IMR-90 (cell line): ENCODE results near the gene CYP4B1. TPM values are rescaled to one million over a fixed set of nuclear protein-coding genes. Genes with fewer than 3 reads are reported as not detected.

ENCODE experiments used
- ATAC-seq: fragments of 200-7000 bp; cut with Tn5 transposase; 2 replicates; pipeline ENCODE4 v1.9.1; 2020; ENCODE audit warnings: low read depth, mild to moderate bottlenecking, moderate library complexity
- BruUV-seq: library from RNA; stranded (reverse); fragments of 400-500 nt; replicated peaks from 2 replicates; lab custom pipeline; 2021; lab: Mats Ljungman, UMichigan
- CTCF ChIA-PET: fragments of 300-600 bp; formaldehyde crosslinking; extraction: SDS; loops from one replicate; lab custom pipeline; 2021; ENCODE audit warnings: antibody characterized with exemption; lab: Yijun Ruan, JAX
- POLR2A ChIA-PET: fragments of 300-600 bp; sonication (Branson Sonifier 250); formaldehyde crosslinking; loops from one replicate; lab custom pipeline; 2022; ENCODE audit warnings: antibody characterized with exemption; ENCODE audit not compliant: unreplicated experiment; lab: Charles Lee
- DNase-seq: peaks from one replicate; pipeline ENCODE4 v3.0.0; 2013
- H2AFZ ChIP-seq: replicated peaks from 2 replicates; pipeline ENCODE3; 2013; ENCODE audit warnings: low read length, mild to moderate bottlenecking; ENCODE audit not compliant: poor library complexity
- H2AK5ac ChIP-seq: 2 replicates; pipeline ENCODE4 v1.6.1; 2013; ENCODE audit warnings: low read depth, low read length, inconsistent platforms
- H2AK9ac ChIP-seq: replicated peaks from 2 replicates; pipeline ENCODE3; 2013; ENCODE audit warnings: mild to moderate bottlenecking, low read depth, low read length, moderate library complexity; ENCODE audit not compliant: poor library complexity
- H2BK120ac ChIP-seq: 2 replicates; pipeline ENCODE4 v1.6.1; 2013; ENCODE audit warnings: low read depth, low read length, inconsistent platforms
- H2BK15ac ChIP-seq: 3 replicates; pipeline ENCODE4 v1.6.1; 2013; ENCODE audit warnings: low read depth, low read length, inconsistent platforms
- H2BK20ac ChIP-seq: 2 replicates; pipeline ENCODE4 v1.6.1; 2013; ENCODE audit warnings: low read depth, mild to moderate bottlenecking, inconsistent platforms, low read length, moderate library complexity
- H2BK5ac ChIP-seq: 2 replicates; pipeline ENCODE4 v1.6.1; 2013; ENCODE audit warnings: mild to moderate bottlenecking, low read depth, low read length, inconsistent platforms; ENCODE audit not compliant: poor library complexity, severe bottlenecking
- H3K14ac ChIP-seq: replicated peaks from 2 replicates; pipeline ENCODE4 v1.6.1; 2013; ENCODE audit warnings: low read depth, low read length, inconsistent platforms
- H3K18ac ChIP-seq: 2 replicates; pipeline ENCODE4 v1.6.1; 2013; ENCODE audit warnings: low read depth, low read length, control low read depth
- H3K23ac ChIP-seq: 2 replicates; pipeline ENCODE4 v1.6.1; 2013; ENCODE audit warnings: low read depth, low read length, inconsistent platforms
- H3K27ac ChIP-seq: 2 replicates; pipeline ENCODE4 v1.5.1; 2013; ENCODE audit warnings: mild to moderate bottlenecking, control low read depth, low read length; ENCODE audit not compliant: insufficient read depth
- H3K27me3 ChIP-seq: 2 replicates; pipeline ENCODE4 v1.6.1; 2013; ENCODE audit warnings: low read length; ENCODE audit not compliant: control insufficient read depth, insufficient read depth
- H3K36me3 ChIP-seq: 2 replicates; pipeline ENCODE4 v1.6.1; 2013; ENCODE audit warnings: low read length, mixed read lengths; ENCODE audit not compliant: control insufficient read depth, insufficient read depth
- H3K4ac ChIP-seq: 2 replicates; pipeline ENCODE4 v1.6.1; 2013; ENCODE audit warnings: low read depth, low read length, inconsistent platforms
- H3K4me1 ChIP-seq: 2 replicates; pipeline ENCODE4 v1.6.1; 2013; ENCODE audit warnings: low read length, mixed read lengths; ENCODE audit not compliant: control insufficient read depth, insufficient read depth
- H3K4me2 ChIP-seq: 2 replicates; pipeline ENCODE4 v1.6.1; 2013; ENCODE audit warnings: low read depth, mild to moderate bottlenecking, control low read depth, low read length, moderate library complexity
- H3K4me3 ChIP-seq: 2 replicates; pipeline ENCODE4 v1.5.1; 2013; ENCODE audit warnings: low read depth, mild to moderate bottlenecking, control low read depth, low read length, moderate library complexity; ENCODE audit not compliant: insufficient read depth
- H3K56ac ChIP-seq: 2 replicates; pipeline ENCODE4 v1.6.1; 2013; ENCODE audit warnings: low read length, inconsistent platforms; ENCODE audit not compliant: insufficient read depth; ENCODE audit errors: extremely low read depth
- H3K79me1 ChIP-seq, 2 experiments: 2 replicates each; pipeline ENCODE4 v1.6.1; 2013; ENCODE audit warnings: low read length in 2 of 2, inconsistent platforms in 1 of 2, low read depth in 1 of 2
- H3K9ac ChIP-seq: 2 replicates; pipeline ENCODE4 v1.6.1; 2013; ENCODE audit warnings: low read depth, low read length, control low read depth
- H3K9me1 ChIP-seq: 2 replicates; pipeline ENCODE4 v1.6.1; 2013; ENCODE audit warnings: low read length, inconsistent platforms; ENCODE audit not compliant: insufficient read depth
- H3K9me3 ChIP-seq: 2 replicates; pipeline ENCODE4 v1.6.1; 2013; ENCODE audit warnings: low read length; ENCODE audit not compliant: control insufficient read depth, insufficient read depth
- H4K20me1 ChIP-seq: 2 replicates; pipeline ENCODE4 v1.6.1; 2013; ENCODE audit warnings: low read length, inconsistent platforms; ENCODE audit not compliant: insufficient read depth
- H4K5ac ChIP-seq: 2 replicates; pipeline ENCODE4 v1.6.1; 2013; ENCODE audit warnings: mild to moderate bottlenecking, low read depth, low read length, control low read depth
- H4K8ac ChIP-seq, 2 experiments: 2 replicates each; pipeline ENCODE4 v1.6.1; 2013; ENCODE audit warnings: low read depth in 2 of 2, low read length in 2 of 2, control low read depth in 1 of 2, inconsistent platforms in 1 of 2
- H4K91ac ChIP-seq: 2 replicates; pipeline ENCODE4 v1.6.1; 2013; ENCODE audit warnings: low read depth, low read length, inconsistent platforms; ENCODE audit not compliant: insufficient read depth
- BHLHE40 ChIP-seq: fragments of 150-350 bp; IDR thresholded peaks from 2 replicates; pipeline ENCODE4 v1.6.1; 2016; ENCODE audit warnings: mild to moderate bottlenecking, low read depth, low read length
- MAZ ChIP-seq: IDR thresholded peaks from 2 replicates; pipeline ENCODE4 v1.6.1; 2012; ENCODE audit warnings: low read depth, mild to moderate bottlenecking, low read length, improper control_type of control experiment, moderate library complexity, borderline replicate concordance
- NFE2L2 ChIP-seq: fragments of 150-350 bp; IDR thresholded peaks from 2 replicates; pipeline ENCODE4 v1.6.1; 2016; ENCODE audit warnings: low read depth, mild to moderate bottlenecking, low read length
- POLR2A ChIP-seq: IDR thresholded peaks from 2 replicates; pipeline ENCODE4 v1.6.1; 2012; ENCODE audit warnings: mild to moderate bottlenecking, low read depth, low read length
- RAD21 ChIP-seq: IDR thresholded peaks from 2 replicates; pipeline ENCODE4 v1.6.1; 2012; ENCODE audit warnings: low read length, improper control_type of control experiment
- RCOR1 ChIP-seq: IDR thresholded peaks from 2 replicates; pipeline ENCODE4 v1.6.1; 2012; ENCODE audit warnings: mild to moderate bottlenecking, low read length, improper control_type of control experiment; ENCODE audit not compliant: insufficient replicate concordance
- SMC3 ChIP-seq: fragments of 150-350 bp; IDR thresholded peaks from 2 replicates; pipeline ENCODE4 v1.6.1; 2016; ENCODE audit warnings: low read depth, mild to moderate bottlenecking, antibody characterized with exemption, low read length, moderate library complexity
- WGBS, 2 experiments: methylation state at CpG; one replicate each; pipeline versions ENCODE4 v1.1.5 to v1.1.7; 2013; ENCODE audit warnings: missing lambda C conversion rate in 2 of 2; ENCODE audit not compliant: insufficient read length in 1 of 2; ENCODE audit errors: extremely low coverage in 2 of 2; 5-methylcytosine and 5-hydroxymethylcytosine counted together
- dilution Hi-C: fragments of 300-500 bp; cut with HindIII; formaldehyde crosslinking; loops from one replicate; pipeline ENCODE4 v1.14.3; 2018; ENCODE audit warnings: low sequenced_read_pairs; ENCODE audit not compliant: unreplicated experiment
- in situ Hi-C: fragments of 300-500 bp; cut with MboI; formaldehyde crosslinking; loops from 3 replicates; pipeline ENCODE4 v1.14.3; 2019; ENCODE audit warnings: low sequenced_read_pairs, inconsistent platforms, mixed read lengths
- intact Hi-C: fragments of 100-400 bp; cut with micrococcal nuclease; formaldehyde crosslinking; loops from 2 replicates; pipeline ENCODE4 v1.10.0; 2022
- polyA plus RNA-seq, 3 experiments: library from polyadenylated mRNA; depleted of rRNA; stranded (reverse); fragments of >200 nt; gene quantifications; 2 replicates each; pipeline ENCODE4 v1.2.3, GENCODE V29; 2012; ENCODE audit warnings: low replicate concordance in 1 of 3
- total RNA-seq: library from RNA; depleted of rRNA; stranded (reverse); fragments of >200 nt; gene quantifications from 2 replicates; pipeline ENCODE4 v1.2.3, GENCODE V29; 2012
- TF ChIP-seq, protein P1 (sequence below): fragments of 150-350 bp; IDR thresholded peaks from 2 replicates; pipeline ENCODE4 v1.6.1; 2017; ENCODE audit warnings: mild to moderate bottlenecking, antibody characterized with exemption, low read length, low read depth
- TF ChIP-seq, protein P2 (sequence below): fragments of 150-350 bp; IDR thresholded peaks from 2 replicates; pipeline ENCODE4 v1.6.1; 2016; ENCODE audit warnings: low read depth, mild to moderate bottlenecking, low read length, moderate library complexity, borderline replicate concordance
- TF ChIP-seq, protein P3 (sequence below): conservative IDR thresholded peaks from 2 replicates; pipeline ENCODE4 v1.5.1; 2012; ENCODE audit warnings: mild to moderate bottlenecking, low read depth, low read length, improper control_type of control experiment

Gene CYP4B1
- total and polyA plus RNA-seq, 2 of the 4 experiments (the other 2 are of a cell fraction) = not detected

DNA sequence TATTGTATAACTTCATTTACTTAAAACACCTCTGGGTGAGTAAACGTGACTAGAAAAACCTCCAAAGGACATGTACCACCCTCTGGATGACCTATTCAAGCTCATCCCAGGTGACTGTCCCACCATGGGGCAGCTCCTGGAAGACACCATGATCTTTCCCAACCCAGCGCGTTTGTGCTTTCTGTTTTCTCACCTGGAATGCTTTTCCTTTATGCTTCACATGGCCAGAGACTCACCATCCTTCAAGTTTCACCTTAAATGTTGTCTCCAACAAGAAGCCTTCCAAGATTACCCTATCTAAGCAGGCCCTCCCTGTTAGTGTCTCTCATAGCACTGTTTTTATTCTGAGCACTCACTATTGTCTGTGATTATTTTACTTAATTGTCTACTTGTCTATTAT, 11.1 kb downstream of the CYP4B1 start:
- Histone ChIP-seq H3K79me1 (no peaks in the 10 kb centered on the region), H2BK120ac (no peak overlapping the region), H3K23ac (no peak overlapping the region), H3K4ac (no peak overlapping the region), H3K9me3 (peaks cover 31% of the 10 kb centered on the region), H3K9ac (no peak overlapping the region), H3K27me3 (no peaks in the 10 kb centered on the region), H3K27ac (no peak overlapping the region), H2BK5ac (no peak overlapping the region), H2AK9ac (no peak overlapping the region), H3K9me1 (no peaks in the 10 kb centered on the region), H2BK20ac (no peak overlapping the region), H2AK5ac (no peak overlapping the region), H3K4me2 (no peak overlapping the region), H4K91ac (no peak overlapping the region), H3K36me3 (no peaks in the 10 kb centered on the region), H3K4me1 (no peaks in the 10 kb centered on the region), H4K5ac (no peak overlapping the region), H2BK15ac (no peak overlapping the region), H3K4me3 (no peak overlapping the region), H4K8ac (no peak overlapping the region), H4K20me1 (no peaks in the 10 kb centered on the region), H2AFZ (no peak overlapping the region), H3K14ac (no peak overlapping the region), H3K18ac (no peak overlapping the region), H3K56ac (no peak overlapping the region)
- dilution Hi-C loops (no loop called here), in situ Hi-C loops (no loop called here), intact Hi-C loops (no loop called here)
- ChIA-PET POLR2A (no interaction called here), CTCF (no interaction called here)
- DNase-seq (no peak), ATAC-seq (no peak)
- no TSS peak for BruUV-seq
- TF ChIP-seq POLR2A = no peak
- no peak for TF ChIP-seq MAZ
- TF ChIP-seq RCOR1 = no peak
- no peak for TF ChIP-seq BHLHE40
- no peak for TF ChIP-seq SMC3
- no peak for TF ChIP-seq RAD21
- TF ChIP-seq, protein P1, sequence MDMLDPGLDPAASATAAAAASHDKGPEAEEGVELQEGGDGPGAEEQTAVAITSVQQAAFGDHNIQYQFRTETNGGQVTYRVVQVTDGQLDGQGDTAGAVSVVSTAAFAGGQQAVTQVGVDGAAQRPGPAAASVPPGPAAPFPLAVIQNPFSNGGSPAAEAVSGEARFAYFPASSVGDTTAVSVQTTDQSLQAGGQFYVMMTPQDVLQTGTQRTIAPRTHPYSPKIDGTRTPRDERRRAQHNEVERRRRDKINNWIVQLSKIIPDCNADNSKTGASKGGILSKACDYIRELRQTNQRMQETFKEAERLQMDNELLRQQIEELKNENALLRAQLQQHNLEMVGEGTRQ = no peak
- TF ChIP-seq NFE2L2 = no peak
- TF ChIP-seq, protein P2, sequence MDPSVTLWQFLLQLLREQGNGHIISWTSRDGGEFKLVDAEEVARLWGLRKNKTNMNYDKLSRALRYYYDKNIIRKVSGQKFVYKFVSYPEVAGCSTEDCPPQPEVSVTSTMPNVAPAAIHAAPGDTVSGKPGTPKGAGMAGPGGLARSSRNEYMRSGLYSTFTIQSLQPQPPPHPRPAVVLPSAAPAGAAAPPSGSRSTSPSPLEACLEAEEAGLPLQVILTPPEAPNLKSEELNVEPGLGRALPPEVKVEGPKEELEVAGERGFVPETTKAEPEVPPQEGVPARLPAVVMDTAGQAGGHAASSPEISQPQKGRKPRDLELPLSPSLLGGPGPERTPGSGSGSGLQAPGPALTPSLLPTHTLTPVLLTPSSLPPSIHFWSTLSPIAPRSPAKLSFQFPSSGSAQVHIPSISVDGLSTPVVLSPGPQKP = no peak
- TF ChIP-seq, protein P3, sequence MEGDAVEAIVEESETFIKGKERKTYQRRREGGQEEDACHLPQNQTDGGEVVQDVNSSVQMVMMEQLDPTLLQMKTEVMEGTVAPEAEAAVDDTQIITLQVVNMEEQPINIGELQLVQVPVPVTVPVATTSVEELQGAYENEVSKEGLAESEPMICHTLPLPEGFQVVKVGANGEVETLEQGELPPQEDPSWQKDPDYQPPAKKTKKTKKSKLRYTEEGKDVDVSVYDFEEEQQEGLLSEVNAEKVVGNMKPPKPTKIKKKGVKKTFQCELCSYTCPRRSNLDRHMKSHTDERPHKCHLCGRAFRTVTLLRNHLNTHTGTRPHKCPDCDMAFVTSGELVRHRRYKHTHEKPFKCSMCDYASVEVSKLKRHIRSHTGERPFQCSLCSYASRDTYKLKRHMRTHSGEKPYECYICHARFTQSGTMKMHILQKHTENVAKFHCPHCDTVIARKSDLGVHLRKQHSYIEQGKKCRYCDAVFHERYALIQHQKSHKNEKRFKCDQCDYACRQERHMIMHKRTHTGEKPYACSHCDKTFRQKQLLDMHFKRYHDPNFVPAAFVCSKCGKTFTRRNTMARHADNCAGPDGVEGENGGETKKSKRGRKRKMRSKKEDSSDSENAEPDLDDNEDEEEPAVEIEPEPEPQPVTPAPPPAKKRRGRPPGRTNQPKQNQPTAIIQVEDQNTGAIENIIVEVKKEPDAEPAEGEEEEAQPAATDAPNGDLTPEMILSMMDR = no peak
- WGBS, 2 experiments = 92% methylated on average over 2 of the region's 3 CpGs; no CpG with 5 or more reads in 1 of the 2 experiments
